Left cardiac atrium (tissue), 4 donors: Measurements from ENCODE around the gene GEMIN5. TPM values are rescaled to one million over a fixed set of nuclear protein-coding genes. Genes with fewer than 3 reads are reported as not detected.
"Not testable (repeated sequence)": the region's sequence is repeated elsewhere in the genome, so short reads cannot be mapped to it uniquely, and the experiment has no call there.

Source experiments
- ATAC-seq, 2 donors: fragments of 200-7000 bp; cut with Tn5 transposase; one replicate each; pipeline ENCODE4 v1.9.1; 2020; ENCODE audit warnings: mild to moderate bottlenecking in 2 of 2, moderate library complexity in 2 of 2
- DNase-seq: peaks from one replicate; pipeline ENCODE4 v3.0.0-alpha.2; 2020
- intact Hi-C, 2 donors: fragments of 100-400 bp; cut with DNase I; formaldehyde crosslinking; loops; one replicate each; pipeline versions ENCODE4 v1.14.1 to v1.15.1; 2022 to 2023
- total RNA-seq, 2 donors: library from RNA; stranded (reverse); fragmentation: NEBNext Ultra II Directional; extraction: Animal tissue kit (Norgen Biotek cat#: 25700); gene quantifications; one replicate each; pipeline ENCODE4 v1.2.1, GENCODE V29; 2021
- donor health status: DM: no; HTN: yes; CAD: no.
- donor health status: DM: no; HTN: yes; CAD: no; lungs with severe emphysema.
- donor health status: DM: yes; HTN: yes; CAD: no.
- donor health status: Dilated cardiomyopathy.

GEMIN5 gene
- total RNA-seq, 2 donors from 2014 or later: 11.7 to 14.3 TPM

DNA sequence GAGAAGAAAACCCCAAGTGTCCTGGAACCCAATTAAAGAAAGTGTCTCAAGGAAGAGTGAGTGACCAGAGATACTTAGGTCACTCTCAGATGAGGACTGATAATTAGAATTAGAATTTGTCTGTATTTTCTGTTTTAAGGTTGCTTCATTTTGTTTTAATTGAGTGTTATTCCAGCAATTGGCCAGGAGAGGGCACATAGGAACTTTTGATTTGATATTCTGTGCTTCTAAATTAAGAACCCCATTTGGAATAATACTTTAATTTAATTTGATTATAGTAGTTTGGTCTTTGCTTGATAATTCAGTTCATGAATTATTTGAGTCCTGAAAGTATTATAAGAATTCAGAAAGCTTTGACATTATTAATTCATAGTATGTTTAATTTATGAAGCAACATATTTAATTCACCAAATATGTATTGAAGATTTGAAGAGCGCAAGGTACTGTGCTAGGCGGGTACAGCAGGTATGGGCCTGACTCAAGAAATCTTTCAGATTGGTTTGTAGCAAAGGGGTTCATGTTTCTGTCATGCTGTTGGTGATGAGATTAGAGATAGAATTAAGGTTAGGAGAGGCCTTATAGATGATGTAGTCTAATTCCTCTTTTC is 7.8 kb upstream of the GEMIN5 start:
- DNase-seq: no peak
- no peak for ATAC-seq
- intact Hi-C loops: no loop called here

DNA sequence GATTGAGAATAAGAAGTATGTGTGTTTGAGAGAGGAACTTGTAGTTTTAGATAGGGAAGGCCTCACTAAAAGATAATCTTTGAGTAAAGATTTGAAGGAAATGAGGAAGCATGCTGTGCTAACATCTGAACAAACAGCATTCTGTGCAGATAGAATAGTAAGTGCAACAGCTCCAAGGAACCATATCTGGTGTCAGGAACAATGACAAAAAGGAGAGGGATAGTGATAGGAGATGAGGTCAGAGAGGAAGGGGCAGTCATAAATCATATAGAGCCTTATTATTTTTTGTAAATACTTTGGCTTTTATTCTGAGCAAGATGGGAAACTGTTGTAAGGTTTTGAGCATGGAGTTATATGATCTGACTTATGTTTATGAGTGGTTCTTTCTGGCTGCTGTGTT is 6.7 kb upstream of the GEMIN5 start:
- ATAC-seq (no peak), DNase-seq (no peak)
- intact Hi-C loops: no loop called here

DNA sequence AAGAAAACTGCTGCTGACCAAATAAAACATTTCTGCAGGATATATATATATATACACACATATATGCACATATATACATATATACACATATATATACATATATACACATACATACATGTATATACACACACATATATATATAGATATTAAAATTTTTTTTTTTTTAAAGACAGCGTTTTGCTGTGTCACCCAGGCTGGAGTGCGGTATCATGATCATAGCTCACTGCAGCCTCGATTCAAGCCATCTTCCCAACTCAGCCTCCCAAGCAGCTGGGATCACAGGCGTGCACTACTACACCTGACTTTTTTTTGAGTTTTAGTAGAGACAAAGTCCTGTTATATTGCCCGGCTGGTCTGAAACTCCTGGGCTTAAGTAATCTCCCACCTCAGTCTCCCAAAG is 5.5 kb upstream of the GEMIN5 start:
- DNase-seq (no peak), ATAC-seq (no peak)
- intact Hi-C loops: no loop called here

DNA sequence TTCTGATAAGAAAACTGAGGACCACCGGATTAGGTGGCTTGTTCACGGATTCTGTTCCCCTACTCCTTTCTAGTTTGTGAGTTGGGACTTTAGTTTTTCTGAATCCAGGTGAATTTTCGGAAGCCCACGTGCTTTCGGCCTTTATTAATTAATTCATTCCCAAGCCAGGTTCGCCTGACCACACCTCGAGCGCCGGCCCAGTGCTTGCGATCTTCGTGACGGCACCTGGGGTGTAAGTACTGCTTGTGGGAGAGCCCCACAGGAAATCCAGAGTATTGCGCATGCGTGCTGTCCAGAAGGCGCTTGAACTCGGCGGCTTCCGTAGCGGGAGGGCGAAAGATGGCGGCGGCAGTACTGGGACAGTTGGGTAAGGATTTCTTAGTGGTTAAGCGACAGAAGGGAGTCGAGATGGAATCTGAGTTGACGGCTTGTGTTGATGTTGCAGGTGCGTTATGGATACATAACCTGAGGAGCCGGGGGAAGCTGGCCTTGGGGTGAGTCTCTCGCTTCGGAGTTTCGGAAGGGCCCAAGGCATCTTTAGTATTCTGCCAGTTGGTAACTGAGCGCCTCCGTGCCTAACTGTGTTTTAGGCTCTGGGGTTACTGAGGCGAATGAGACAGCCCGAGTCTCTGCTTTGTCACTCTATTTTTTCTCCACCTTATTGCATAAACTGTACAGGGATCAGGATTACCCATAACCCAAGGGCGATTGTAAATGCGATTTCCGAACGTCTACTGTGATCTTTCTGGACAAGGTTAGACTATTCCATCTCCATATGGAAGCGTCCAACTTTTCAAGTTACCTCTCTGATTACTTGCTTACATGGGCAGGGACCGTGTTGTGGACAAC is 3.0 kb upstream of the GEMIN5 start, which contains the start of gene MRPL22:
MRPL22 (plus strand) TSS at position 302 of the 849 bp plus-strand sequence; CDS start at position 340, 38 bp downstream.
- ATAC-seq (peak; percentile 68 to 69), DNase-seq (peak; percentile 95)
- intact Hi-C loops: no loop called here

DNA sequence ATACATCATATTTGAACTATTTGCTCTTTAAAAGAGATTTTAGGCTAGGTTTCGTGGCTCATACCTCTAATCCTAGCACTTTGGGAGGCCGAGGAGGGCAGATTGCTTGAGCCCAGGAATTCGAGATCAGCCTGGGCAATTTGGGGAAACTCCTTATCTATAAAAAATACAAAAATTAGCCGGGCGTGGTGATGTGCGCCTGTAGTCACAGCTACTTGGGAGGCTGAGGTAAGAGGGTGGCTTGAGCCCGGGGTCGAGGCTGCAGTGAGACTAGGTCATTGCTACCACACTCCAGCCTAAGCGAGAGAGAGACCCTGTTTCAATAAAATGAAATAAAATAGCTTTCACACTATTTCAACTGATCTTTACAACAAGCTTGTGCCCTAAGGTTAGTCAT is 2.4 kb upstream of the GEMIN5 start:
- intact Hi-C loops: no loop called here
- no peak for DNase-seq
- no peak for ATAC-seq

DNA sequence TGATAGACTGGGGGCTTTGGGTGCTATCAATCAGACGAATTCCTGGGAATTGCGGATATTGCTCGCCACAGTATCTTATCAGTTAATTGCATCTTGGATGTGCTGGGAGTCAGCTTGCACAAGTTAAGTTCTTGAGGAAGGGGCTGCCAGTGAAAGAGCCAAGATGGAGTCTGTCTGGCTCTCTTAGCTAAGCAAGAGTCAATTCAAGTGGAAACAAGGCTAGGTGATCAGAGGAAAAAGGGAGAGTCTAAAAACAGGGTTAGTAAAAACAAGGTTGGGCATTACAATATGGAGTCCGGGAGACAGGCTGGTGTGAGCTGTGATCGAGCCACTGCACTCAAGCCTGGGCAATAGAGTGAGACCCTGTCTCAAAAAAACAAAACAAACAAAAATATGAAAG is 1.4 kb upstream of the GEMIN5 start:
- intact Hi-C loops, ATAC-seq, DNase-seq: not testable (repeated sequence)

DNA sequence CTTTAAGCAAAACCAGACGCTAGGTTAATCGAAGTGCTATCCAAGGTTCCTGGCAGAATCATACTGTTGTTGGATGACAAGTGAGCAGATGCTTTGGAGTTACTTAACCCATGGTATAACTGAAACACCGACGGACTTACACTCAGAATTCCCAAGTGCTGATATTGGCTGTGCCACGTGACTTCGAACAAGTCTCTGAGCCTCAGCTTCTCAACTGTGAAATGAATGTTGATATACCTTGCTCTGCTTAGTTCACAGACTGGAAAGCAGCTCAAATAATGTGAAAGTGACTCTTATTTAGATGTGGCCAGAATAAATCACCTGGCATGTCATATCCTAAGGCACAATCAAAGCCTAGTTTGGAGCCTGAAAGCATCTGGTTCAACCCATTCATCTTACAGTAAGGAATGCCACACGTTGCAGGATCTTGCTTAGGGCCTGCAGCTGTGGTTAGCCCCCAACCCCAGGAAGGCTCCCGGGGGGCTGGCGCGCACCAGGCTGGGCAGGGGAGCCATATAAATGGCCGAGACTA is 759 bp downstream of the GEMIN5 start:
- intact Hi-C loops: no loop called here
- ATAC-seq (no peak), DNase-seq (no peak)

DNA sequence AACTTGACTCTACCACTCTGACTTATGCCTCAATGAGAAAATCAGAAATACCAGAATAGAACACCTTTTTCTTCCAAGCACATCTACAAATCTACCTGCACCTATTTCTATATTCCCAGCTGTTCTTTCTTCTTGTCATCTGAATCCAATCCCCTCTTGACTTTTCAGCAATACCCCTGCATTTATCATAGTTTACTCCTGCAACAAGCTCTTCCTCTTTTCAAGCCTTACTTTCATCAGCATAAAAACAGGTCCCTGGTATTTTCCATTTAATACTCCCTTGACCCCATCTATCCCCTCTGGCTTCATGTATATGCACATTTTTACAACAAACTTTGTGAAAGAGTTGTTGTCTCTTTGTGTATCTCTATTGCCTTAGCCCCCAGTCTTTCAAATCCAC is 3.1 kb downstream of the GEMIN5 start:
- ATAC-seq: no peak
- intact Hi-C loops: no loop called here
- no peak for DNase-seq

DNA sequence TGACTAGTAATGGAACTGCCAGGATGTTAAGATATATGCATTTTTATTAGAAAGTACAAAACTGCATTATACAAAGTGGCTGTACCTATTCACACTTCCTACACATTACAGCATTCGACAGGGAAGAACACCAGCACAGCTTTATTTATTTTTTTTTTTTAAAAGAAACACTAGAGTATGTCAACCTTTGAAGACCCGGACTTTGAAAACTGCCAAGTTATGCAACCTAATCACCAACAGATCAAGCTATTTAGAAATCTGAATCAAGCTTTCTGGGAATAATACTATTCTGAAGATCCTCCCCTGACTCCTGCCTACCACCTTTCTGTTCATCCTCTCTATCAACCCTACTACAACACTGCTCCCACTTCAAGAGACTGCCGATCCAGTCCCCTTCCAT is 4.5 kb downstream of the GEMIN5 start:
- intact Hi-C loops: no loop called here

DNA sequence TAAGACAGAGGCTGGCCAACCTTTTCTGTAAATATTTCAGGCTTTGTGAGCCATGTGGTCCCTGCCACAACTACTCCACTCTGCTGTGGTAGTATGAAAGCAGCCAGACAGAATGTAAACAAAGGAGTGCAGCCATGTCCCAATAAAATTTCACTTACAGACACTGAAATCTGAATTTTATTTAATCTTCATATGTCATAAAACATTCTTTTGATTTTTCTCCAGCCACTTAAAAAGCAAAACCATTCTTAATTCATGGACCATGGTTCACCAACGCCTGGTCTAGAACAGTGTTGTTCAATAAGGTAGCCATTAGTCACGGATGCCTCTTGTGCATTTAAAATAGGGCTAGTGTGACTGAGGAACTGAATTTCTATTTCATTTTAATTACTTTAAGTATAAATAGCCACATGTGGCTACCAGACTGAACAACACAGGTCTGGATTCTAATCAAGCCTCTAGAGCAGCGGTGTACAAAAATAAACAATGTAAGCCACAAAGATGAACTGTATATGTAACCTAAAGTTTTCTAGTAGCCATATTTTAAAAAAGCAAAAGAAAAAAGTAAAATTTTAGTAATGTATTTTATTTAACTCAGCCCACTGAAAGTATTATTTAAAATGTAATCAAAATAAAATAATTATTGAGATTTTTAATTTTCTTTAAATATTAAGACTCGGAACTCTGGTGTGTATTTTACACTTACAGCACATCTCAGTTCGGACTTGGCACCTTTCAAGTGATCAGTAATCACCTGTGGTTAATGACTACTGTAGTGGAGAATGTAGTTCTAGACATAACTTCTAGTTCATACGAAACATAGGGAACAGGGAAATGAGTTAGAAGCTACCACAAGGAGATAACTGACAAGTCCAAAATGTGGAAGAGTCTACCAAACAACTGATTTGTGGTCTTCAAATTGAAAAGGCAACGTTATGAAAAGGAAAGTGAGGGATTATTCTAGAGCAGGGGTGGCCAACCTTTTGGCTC is 14.3 kb downstream of the GEMIN5 start:
- ATAC-seq: no peak
- no peak for DNase-seq
- intact Hi-C loops: no loop called here

More for the DNA sequence above, 4.5 kb downstream of the GEMIN5 start:
- ATAC-seq: no peak
- no peak for DNase-seq

DNA sequence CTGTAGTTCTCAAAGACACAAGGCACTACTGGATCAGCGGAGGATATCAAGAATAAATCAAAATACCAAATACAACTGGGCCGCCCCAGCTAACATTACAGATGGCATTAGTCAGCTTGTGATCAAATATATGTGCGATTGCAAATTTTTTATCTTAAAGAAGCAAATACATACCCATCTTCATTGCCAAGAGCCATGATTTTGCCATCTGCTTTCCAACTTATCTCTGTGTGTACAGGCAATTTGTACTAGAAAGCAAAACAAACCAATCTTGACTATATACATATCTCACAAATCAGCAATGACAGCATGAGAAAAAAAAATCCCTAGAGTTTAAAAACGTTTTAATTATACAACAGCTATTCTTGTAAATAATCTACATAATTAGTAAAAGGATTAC is 20.3 kb downstream of the GEMIN5 start:
- DNase-seq (no peak), ATAC-seq (no peak)
- intact Hi-C loops: no loop called here

DNA sequence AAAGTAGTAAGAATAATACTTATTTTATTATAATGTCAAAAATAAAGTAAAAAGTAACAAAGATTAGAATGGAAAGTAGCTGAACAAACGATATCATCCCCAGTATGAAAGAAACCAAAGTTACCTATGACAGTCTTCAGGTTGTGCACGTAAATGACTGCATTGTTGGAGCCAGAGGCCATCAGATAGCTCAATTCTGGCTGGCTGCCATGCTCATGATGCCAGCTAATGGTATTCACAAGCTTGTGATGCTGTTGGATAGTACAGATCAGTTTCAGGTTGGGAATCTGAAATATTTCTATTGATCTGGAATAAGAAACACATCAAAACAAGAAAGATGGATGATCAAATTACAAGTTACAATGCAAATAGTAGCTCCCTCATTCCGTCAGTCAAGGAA is 21.1 kb downstream of the GEMIN5 start:
- DNase-seq (no peak), ATAC-seq (no peak)
- intact Hi-C loops: no loop called here

DNA sequence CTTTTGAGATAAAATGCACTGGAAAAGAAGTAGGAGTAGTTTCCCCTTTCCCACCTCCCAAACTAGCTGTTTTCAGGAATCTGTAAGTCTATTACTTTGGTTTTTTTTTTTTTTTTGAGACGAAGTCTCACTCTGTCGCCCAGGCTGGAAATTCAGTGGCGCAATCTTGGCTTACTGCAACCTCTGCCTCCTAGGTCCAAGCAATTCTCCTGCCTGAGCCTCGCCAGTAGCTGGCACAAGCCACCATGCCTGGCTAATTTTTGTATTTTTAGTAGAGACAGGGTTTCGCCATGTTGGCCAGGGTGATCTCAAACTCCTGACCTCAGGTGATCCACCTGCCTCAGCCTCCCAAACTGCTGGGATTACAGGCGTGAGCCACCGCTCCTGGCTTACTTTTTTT is 32.4 kb downstream of the GEMIN5 start:
- intact Hi-C loops, DNase-seq, ATAC-seq: not testable (repeated sequence)

DNA sequence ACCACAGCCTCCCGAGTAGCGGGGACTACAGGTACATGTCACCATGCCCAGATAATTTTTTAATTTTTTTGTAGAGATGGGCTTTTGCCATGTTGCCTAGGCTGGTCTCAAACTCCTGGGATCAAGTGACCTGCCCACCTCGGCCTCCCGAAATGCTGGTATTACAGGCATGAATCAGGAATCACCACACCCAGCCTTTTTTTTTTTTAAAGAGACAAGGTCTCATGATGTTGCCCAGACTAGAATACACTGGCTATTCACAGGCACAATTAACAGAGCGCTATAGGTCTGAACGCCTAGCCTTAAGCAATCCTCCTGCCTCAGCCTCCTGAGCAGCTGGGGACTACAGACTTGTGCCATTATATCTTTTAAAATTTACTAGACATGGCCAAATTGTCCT is 36.1 kb downstream of the GEMIN5 start:
- intact Hi-C loops: no loop called here
- DNase-seq (no peak), ATAC-seq (no peak)

DNA sequence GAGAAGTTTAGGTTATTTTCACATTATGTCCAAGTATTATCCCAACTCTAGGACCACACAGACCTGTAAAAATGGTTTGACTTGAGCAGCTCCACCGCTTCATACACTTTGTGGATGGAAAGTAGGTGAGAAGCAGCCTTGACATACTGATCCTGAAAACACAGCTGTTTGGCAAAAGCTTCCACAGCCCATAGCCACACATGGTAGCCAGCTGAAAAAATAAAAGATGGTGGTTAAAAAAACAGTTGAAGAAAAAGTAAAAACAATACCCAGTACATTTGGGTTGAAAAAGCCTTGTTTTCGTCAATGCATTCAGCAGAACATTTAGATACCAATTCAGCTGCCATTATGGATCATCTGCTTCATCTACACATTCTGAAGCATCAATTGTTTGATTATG is 36.7 kb downstream of the GEMIN5 start:
- no peak for DNase-seq
- intact Hi-C loops: no loop called here
- no peak for ATAC-seq

DNA sequence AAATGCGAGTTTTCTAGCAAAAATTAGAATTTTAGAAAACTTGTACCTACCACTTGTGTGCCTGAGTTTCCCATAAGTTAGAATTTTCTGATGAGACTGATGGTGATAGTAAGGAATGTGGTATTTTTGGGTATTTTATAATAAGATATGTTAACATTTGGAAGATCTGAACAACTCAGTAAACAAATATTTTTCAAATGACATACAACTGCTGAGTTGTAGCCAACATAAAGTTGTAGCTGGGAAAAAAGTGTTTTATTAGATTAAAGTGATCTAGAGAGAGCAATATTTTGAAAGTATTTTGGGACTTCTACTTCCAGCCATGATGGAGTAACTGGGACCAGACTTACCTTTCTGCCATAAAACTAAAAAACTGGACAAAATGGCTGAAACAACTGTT is 37.9 kb downstream of the GEMIN5 start:
- ATAC-seq (no peak), DNase-seq (no peak)
- intact Hi-C loops: no loop called here

DNA sequence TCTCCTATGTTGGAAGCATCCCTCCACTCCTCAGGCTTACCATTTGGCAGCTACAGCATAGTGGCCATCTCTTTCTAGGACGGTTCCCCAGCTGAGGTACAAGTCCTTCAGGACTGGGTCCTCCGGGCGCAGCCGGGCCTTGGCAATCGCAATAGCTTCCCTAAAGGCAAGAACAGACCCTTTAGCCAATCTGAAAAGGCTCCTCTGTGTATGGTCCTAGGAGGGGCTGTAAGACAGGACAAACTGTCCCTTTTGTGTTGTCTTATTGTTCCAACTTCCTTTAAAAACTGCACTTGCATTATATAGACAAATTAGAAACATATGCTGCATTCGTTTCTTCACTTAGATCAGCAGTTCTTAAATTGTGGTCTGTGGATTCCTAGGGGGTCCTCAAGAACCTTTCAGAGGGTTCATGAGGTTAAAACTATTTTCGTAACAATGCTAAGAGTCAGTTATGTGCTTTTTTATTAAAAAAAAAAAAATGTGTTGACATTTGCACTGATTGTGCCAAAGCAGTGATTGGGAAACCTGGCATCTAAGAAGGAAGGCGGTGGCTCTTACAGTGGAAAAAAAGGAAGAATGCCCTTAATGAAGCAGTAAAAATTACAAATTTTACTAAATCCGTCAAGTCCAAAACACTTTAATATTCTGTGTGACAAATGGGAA is 38.7 kb downstream of the GEMIN5 start:
- intact Hi-C loops: no loop called here
- DNase-seq (no peak), ATAC-seq (peak in 1 of 2 donors; percentile 50)

DNA sequence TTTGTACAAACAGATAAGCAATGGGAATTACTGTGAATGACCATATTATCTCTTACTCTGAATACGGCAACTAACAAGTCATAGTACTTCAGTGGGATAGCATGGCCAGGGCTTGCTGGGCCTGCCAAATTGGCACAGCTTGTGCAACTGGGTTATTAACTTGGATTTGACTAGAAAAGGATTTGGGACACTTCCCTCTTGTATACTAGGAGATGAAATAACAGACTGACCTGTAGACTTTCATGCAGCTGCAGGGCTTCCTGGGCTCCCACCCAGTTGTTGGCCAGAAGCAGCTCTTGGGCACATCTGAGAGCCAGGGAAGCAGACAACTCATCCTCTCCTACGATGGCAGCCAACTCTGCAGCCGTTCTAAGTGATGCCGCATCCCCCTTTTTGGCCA is 39.8 kb downstream of the GEMIN5 start:
- ATAC-seq (peak in 1 of 2 donors; percentile 61), DNase-seq (no peak)
- intact Hi-C loops: no loop called here
